OCI-LY3 (cell line): ENCODE data around the gene TMEM255B.

Experiments
- EZH2phosphoT487 ChIP-seq: fragments of 200-600 bp; shearing (Covaris generic); IDR thresholded peaks from 2 replicates; pipeline ENCODE4 v1.6.1; 2018; ENCODE audit warnings: antibody characterized with exemption, mixed run types, low read depth
- TF ChIP-seq, protein P1 (sequence below): fragments of 200-600, 300-600 bp; sonication (generic); IDR thresholded peaks from 2 replicates; pipeline ENCODE4 v1.5.1; 2014; ENCODE audit warnings: antibody characterized with exemption, low read length, low read depth

DNA sequence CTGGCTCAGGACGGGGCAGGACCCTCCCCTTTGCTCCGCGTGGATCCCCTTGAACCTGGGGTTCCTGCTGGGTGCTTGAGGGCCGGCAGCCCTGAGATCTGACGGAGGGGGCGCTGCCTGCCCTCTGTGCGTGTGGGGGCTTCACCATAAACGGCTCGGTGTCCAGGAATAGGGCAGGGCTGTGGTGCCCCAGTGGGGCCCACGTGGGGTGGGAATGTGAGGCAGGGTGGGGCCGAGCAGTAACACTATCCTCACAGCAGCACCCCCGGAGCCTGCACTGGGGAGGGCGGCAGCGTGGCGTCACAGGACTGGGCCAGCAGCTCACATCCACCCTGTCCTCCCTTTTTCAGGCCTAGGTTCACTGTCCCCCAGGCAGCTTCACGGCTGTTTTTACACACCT, 66.8 kb downstream of the TMEM255B start:
- TF ChIP-seq, protein P1, sequence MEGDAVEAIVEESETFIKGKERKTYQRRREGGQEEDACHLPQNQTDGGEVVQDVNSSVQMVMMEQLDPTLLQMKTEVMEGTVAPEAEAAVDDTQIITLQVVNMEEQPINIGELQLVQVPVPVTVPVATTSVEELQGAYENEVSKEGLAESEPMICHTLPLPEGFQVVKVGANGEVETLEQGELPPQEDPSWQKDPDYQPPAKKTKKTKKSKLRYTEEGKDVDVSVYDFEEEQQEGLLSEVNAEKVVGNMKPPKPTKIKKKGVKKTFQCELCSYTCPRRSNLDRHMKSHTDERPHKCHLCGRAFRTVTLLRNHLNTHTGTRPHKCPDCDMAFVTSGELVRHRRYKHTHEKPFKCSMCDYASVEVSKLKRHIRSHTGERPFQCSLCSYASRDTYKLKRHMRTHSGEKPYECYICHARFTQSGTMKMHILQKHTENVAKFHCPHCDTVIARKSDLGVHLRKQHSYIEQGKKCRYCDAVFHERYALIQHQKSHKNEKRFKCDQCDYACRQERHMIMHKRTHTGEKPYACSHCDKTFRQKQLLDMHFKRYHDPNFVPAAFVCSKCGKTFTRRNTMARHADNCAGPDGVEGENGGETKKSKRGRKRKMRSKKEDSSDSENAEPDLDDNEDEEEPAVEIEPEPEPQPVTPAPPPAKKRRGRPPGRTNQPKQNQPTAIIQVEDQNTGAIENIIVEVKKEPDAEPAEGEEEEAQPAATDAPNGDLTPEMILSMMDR = no peak
- TF ChIP-seq EZH2phosphoT487 = no peak
